Testis (tissue), 3 donors: ENCODE results near the gene SYT13. TPM values are rescaled to one million over a fixed set of nuclear protein-coding genes. Genes with fewer than 3 reads are reported as not detected.

ENCODE experiments used
- DNase-seq: peaks from one replicate; pipeline ENCODE4 v3.0.0-alpha.2; 2019
- H3K27ac ChIP-seq, 2 donors: fragments of 200-600 bp; sonication (generic); one replicate each; pipeline ENCODE4 v1.5.1; 2019
- H3K27me3 ChIP-seq: fragments of 200-600 bp; sonication (generic); one replicate; pipeline ENCODE4 v1.5.1; 2019
- H3K36me3 ChIP-seq: fragments of 200-600 bp; sonication (generic); one replicate; pipeline ENCODE4 v1.5.1; 2017; ENCODE audit warnings: low read depth; ENCODE audit errors: missing control alignments
- H3K4me1 ChIP-seq: fragments of 200-600 bp; sonication (generic); one replicate; pipeline ENCODE4 v1.5.1; 2019
- H3K4me3 ChIP-seq, 2 donors: fragments of 200-600 bp; sonication (generic); one replicate each; pipeline ENCODE4 v1.5.1; 2017 to 2019
- H3K9me3 ChIP-seq: fragments of 200-600 bp; sonication (generic); one replicate; pipeline ENCODE4 v1.5.1; 2017
- CTCF ChIP-seq, 3 experiments: fragments of 450-650 bp in 2 of 3; fragments of 200-600 bp in 1 of 3; sonication (generic) in 1 of 3; IDR thresholded peaks; one replicate each; pipeline ENCODE4 v1.5.1; 2016 to 2019; ENCODE audit warnings: antibody characterized with exemption in 3 of 3, mild to moderate bottlenecking in 2 of 3, moderate library complexity in 1 of 3
- POLR2A ChIP-seq: fragments of 450-650 bp; IDR thresholded peaks from one replicate; pipeline ENCODE4 v1.6.1; 2017; ENCODE audit warnings: antibody characterized with exemption, mild to moderate bottlenecking, moderate library complexity
- WGBS, 2 donors: methylation state at CpG; one replicate each; pipeline ENCODE4 v1.1.5; 2018; 5-methylcytosine and 5-hydroxymethylcytosine counted together
- intact Hi-C: fragments of 100-400 bp; cut with DNase I; formaldehyde crosslinking; loops from one replicate; pipeline ENCODE4 v1.15.1; 2023; ENCODE audit warnings: low total_unique reads
- polyA plus RNA-seq: library from polyadenylated mRNA; stranded (reverse); fragments of 350-450 nt; fragmentation: Illumina TruSeq; extraction: RNeasy Lipid Tissue Mini Kit (QIAGEN cat#74804); gene quantifications from one replicate; pipeline ENCODE4 v1.2.3, GENCODE V29; 2014; ENCODE audit warnings: low read depth, low replicate concordance; ENCODE audit not compliant: insufficient read depth
- total RNA-seq, 2 donors: library from RNA; depleted of rRNA; stranded (reverse); fragments of >200 nt; gene quantifications; one replicate each; pipeline ENCODE4 v1.2.3, GENCODE V29; 2016

Gene SYT13
- total and polyA plus RNA-seq, 3 donors from 2014 or later: 0.68 to 3.3 (median 1.4) TPM

- H3K9me3 ChIP-seq: no peaks in the 10 kb centered on the region
- peaks cover 17% of the 10 kb centered on the region for H3K4me1 ChIP-seq
- no peak overlapping the region for H3K27ac ChIP-seq
- DNase-seq: no peak
- no peaks in the 10 kb centered on the region for H3K27me3 ChIP-seq
- WGBS, 2 donors: 61 to 74% methylated on average over 4 of the region's 4 CpGs
- H3K36me3 ChIP-seq: no peaks in the 10 kb centered on the region
- H3K4me3 ChIP-seq: no peak overlapping the region
- TF ChIP-seq POLR2A: no peak
- TF ChIP-seq CTCF (IDR thresholded peaks at IDR 0.05): no peak
- intact Hi-C loops: loop anchor here (10.0 kb wide), 1 partner anchor 70 kb away; the partner anchor contains the start of gene PRDM11
These were observed 70.9 kb downstream of the SYT13 start for GRCh38 chr11:45215098-45215865.

GRCh38 chr11:45213717-45214116 is 72.4 kb downstream of the SYT13 start:
- TF ChIP-seq CTCF (IDR thresholded peaks at IDR 0.05) (no peak), POLR2A (no peak)
- Histone ChIP-seq H3K36me3 (no peaks in the 10 kb centered on the region), H3K27ac (no peak overlapping the region), H3K4me1 (peaks cover 32% of the 10 kb centered on the region), H3K27me3 (no peaks in the 10 kb centered on the region), H3K4me3 (no peak overlapping the region), H3K9me3 (no peaks in the 10 kb centered on the region)
- 78 to 100% methylated on average over 1 of the region's 1 CpG for WGBS, 2 donors
- intact Hi-C loops: loop anchor here (10.0 kb wide), 1 partner anchor 69 kb away; the partner anchor contains the start of gene PRDM11
- no peak for DNase-seq

- H3K4me1 ChIP-seq: peaks cover 33% of the 10 kb centered on the region
- H3K27me3 ChIP-seq: no peaks in the 10 kb centered on the region
- intact Hi-C loops: loop anchor here (10.0 kb wide), 1 partner anchor 68 kb away; the partner anchor contains the start of gene PRDM11
These were observed 72.8 kb downstream of the SYT13 start for GRCh38 chr11:45213316-45213665.

GRCh38 chr11:45212566-45213315 is 73.4 kb downstream of the SYT13 start:
- no peaks in the 10 kb centered on the region for H3K36me3 ChIP-seq
- TF ChIP-seq CTCF (IDR thresholded peaks at IDR 0.05): no peak
- no peak for TF ChIP-seq POLR2A
- H3K9me3 ChIP-seq: no peaks in the 10 kb centered on the region
- 88 to 92% methylated on average over 10 to 31 of the region's 31 CpGs for WGBS, 2 donors
- no peak overlapping the region for H3K27ac ChIP-seq
- DNase-seq: no peak
- intact Hi-C loops: loop anchor here (10.0 kb wide), 1 partner anchor 68 kb away; the partner anchor contains the start of gene PRDM11
- no peaks in the 10 kb centered on the region for H3K27me3 ChIP-seq
- H3K4me3 ChIP-seq: no peak overlapping the region
- H3K4me1 ChIP-seq: peaks cover 33% of the 10 kb centered on the region

More at GRCh38 chr11:45213316-45213665, 72.8 kb downstream of the SYT13 start:
- Histone ChIP-seq H3K4me3 (no peak overlapping the region), H3K9me3 (no peaks in the 10 kb centered on the region), H3K27ac (no peak overlapping the region), H3K36me3 (no peaks in the 10 kb centered on the region)
- DNase-seq: no peak
- WGBS, 2 donors: 88 to 94% methylated on average over 9 to 12 of the region's 12 CpGs
- TF ChIP-seq CTCF (IDR thresholded peaks at IDR 0.05) (no peak), POLR2A (no peak)
